Measurements from ENCODE around the gene TAF11L2. TPM values are rescaled to one million over a fixed set of nuclear protein-coding genes. Genes with fewer than 3 reads are reported as not detected.
"Not testable (repeated sequence)": the region's sequence is repeated elsewhere in the genome, so short reads cannot be mapped to it uniquely, and the experiment has no call there.

The TAF11L2 gene
- total RNA-seq, 1 experiment from 2014 or later: not detected

DNA sequence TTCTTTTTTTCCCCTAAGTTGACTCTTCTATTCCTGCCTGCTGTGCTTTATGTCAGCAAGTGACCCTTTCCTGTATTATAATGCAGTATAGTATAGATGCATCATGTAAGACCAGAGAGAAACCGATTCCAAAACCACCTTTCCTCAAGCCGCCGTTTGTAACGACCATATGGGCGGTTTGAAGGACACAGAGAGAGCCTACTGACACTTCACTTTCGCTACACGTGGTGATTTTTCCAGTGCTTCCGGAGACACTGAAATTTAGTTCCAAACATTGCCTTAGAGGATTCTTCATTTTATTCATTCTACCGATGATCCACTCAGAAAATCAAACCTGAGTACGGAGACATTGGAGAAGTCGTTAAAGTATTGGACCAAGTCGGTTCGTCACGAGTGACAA lies 21.5 kb downstream of the TAF11L2 start:
- H3K36me3 Mint-ChIP-seq (ENCODE audit: insufficient read depth, unreplicated experiment); H3K4me1 Mint-ChIP-seq (ENCODE audit: low read depth, unreplicated experiment); H3K27me3 Mint-ChIP-seq (ENCODE audit: insufficient read depth, unreplicated experiment); H3K27me3 ChIP-seq (replicated peaks; ENCODE audit: control insufficient read depth, insufficient read depth, low read length); DNase-seq; POLR2A ChIA-PET; H3K4me3 ChIP-seq (ENCODE audit: low read depth, low read length); intact Hi-C loops (cut with micrococcal nuclease; ENCODE audit: unreplicated experiment); H3K4me3 Mint-ChIP-seq (ENCODE audit: unreplicated experiment); H3K4me1 ChIP-seq; H3K9me3 ChIP-seq; H3K27ac Mint-ChIP-seq (ENCODE audit: unreplicated experiment); H3K9me3 Mint-ChIP-seq (ENCODE audit: unreplicated experiment); BruUV-seq (replicated peaks); H3K36me3 ChIP-seq (ENCODE audit: control insufficient read depth, insufficient read depth, low read length); CTCF ChIA-PET: not testable (repeated sequence)

DNA sequence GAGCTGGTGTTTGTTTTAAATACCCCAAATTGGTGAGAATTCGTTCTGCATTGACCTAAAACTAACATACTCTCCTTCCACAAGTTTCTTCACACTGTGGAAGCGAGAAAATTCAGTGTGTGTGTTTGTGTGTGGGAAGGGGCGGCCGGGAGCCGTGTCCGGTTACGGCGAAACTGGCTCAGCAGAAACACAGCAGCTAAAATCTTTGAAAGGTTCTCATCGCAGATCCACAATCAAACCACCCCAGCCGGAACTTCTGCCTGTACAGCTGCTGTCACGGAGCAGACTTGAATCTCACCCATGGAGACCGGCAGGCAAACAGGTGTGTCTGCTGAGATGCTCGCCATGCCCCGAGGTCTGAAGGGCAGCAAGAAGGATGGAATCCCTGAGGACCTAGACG lies 23.5 kb downstream of the TAF11L2 start, which contains the start of gene TAF11L4:
Gene TAF11L4, plus strand, starts transcription at position 301 of the 400 bp plus-strand sequence.
- H3K4me3 Mint-ChIP-seq (ENCODE audit: unreplicated experiment); CTCF ChIA-PET; POLR2A ChIA-PET; intact Hi-C loops (cut with micrococcal nuclease; ENCODE audit: unreplicated experiment); H3K27me3 ChIP-seq (replicated peaks; ENCODE audit: control insufficient read depth, insufficient read depth, low read length); H3K4me1 ChIP-seq; DNase-seq; H3K4me1 Mint-ChIP-seq (ENCODE audit: low read depth, unreplicated experiment); H3K9me3 ChIP-seq; H3K36me3 ChIP-seq (ENCODE audit: control insufficient read depth, insufficient read depth, low read length); BruUV-seq (replicated peaks); H3K4me3 ChIP-seq (ENCODE audit: low read depth, low read length); H3K36me3 Mint-ChIP-seq (ENCODE audit: insufficient read depth, unreplicated experiment); H3K27me3 Mint-ChIP-seq (ENCODE audit: insufficient read depth, unreplicated experiment); H3K27ac Mint-ChIP-seq (ENCODE audit: unreplicated experiment); H3K9me3 Mint-ChIP-seq (ENCODE audit: unreplicated experiment): not testable (repeated sequence)

DNA sequence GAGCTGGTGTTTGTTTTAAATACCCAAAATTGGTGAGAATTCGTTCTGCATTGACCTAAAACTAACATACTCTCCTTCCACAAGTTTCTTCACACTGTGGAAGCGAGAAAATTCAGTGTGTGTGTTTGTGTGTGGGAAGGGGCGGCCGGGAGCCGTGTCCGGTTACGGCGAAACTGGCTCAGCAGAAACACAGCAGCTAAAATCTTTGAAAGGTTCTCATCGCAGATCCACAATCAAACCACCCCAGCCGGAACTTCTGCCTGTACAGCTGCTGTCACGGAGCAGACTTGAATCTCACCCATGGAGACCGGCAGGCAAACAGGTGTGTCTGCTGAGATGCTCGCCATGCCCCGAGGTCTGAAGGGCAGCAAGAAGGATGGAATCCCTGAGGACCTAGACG lies 26.9 kb downstream of the TAF11L2 start, which contains the start of gene TAF11L5:
Gene TAF11L5, plus strand, starts transcription at position 301 of the 400 bp plus-strand sequence.
- intact Hi-C loops (cut with micrococcal nuclease; ENCODE audit: unreplicated experiment); H3K36me3 Mint-ChIP-seq (ENCODE audit: insufficient read depth, unreplicated experiment); BruUV-seq (replicated peaks); H3K9me3 Mint-ChIP-seq (ENCODE audit: unreplicated experiment); H3K4me3 ChIP-seq (ENCODE audit: low read depth, low read length); H3K9me3 ChIP-seq; H3K27me3 ChIP-seq (replicated peaks; ENCODE audit: control insufficient read depth, insufficient read depth, low read length); H3K36me3 ChIP-seq (ENCODE audit: control insufficient read depth, insufficient read depth, low read length); H3K4me3 Mint-ChIP-seq (ENCODE audit: unreplicated experiment); H3K27ac Mint-ChIP-seq (ENCODE audit: unreplicated experiment); H3K4me1 ChIP-seq; CTCF ChIA-PET; H3K4me1 Mint-ChIP-seq (ENCODE audit: low read depth, unreplicated experiment); DNase-seq; POLR2A ChIA-PET; H3K27me3 Mint-ChIP-seq (ENCODE audit: insufficient read depth, unreplicated experiment): not testable (repeated sequence)

DNA sequence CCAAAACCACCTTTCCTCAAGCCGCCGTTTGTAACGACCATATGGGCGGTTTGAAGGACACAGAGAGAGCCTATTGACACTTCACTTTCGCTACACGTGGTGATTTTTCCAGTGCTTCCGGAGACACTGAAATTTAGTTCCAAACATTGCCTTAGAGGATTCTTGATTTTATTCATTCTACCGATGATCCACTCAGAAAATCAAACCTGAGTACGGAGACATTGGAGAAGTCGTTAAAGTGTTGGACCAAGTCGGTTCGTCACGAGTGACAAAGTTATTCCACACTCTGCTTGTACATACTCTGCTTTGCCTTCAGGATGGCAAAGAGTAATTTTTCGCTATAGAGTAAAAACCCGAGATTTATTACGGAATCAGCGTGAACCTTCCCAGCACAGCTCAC lies 28.5 kb downstream of the TAF11L2 start:
- CTCF ChIA-PET; POLR2A ChIA-PET; H3K4me3 Mint-ChIP-seq (ENCODE audit: unreplicated experiment); H3K9me3 ChIP-seq; BruUV-seq (replicated peaks); H3K36me3 Mint-ChIP-seq (ENCODE audit: insufficient read depth, unreplicated experiment); H3K4me1 Mint-ChIP-seq (ENCODE audit: low read depth, unreplicated experiment); H3K36me3 ChIP-seq (ENCODE audit: control insufficient read depth, insufficient read depth, low read length); H3K27me3 Mint-ChIP-seq (ENCODE audit: insufficient read depth, unreplicated experiment); H3K4me1 ChIP-seq; H3K9me3 Mint-ChIP-seq (ENCODE audit: unreplicated experiment); H3K27me3 ChIP-seq (replicated peaks; ENCODE audit: control insufficient read depth, insufficient read depth, low read length); intact Hi-C loops (cut with micrococcal nuclease; ENCODE audit: unreplicated experiment); H3K27ac Mint-ChIP-seq (ENCODE audit: unreplicated experiment); H3K4me3 ChIP-seq (ENCODE audit: low read depth, low read length): not testable (repeated sequence)
- peak in 1 of 2 experiments; percentile 21 for DNase-seq

DNA sequence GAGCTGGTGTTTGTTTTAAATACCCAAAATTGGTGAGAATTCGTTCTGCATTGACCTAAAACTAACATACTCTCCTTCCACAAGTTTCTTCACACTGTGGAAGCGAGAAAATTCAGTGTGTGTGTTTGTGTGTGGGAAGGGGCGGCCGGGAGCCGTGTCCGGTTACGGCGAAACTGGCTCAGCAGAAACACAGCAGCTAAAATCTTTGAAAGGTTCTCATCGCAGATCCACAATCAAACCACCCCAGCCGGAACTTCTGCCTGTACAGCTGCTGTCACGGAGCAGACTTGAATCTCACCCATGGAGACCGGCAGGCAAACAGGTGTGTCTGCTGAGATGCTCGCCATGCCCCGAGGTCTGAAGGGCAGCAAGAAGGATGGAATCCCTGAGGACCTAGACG lies 30.3 kb downstream of the TAF11L2 start, which contains the start of gene TAF11L6:
Gene TAF11L6, plus strand, starts transcription at position 301 of the 400 bp plus-strand sequence.
- POLR2A ChIA-PET; H3K36me3 Mint-ChIP-seq (ENCODE audit: insufficient read depth, unreplicated experiment); H3K9me3 Mint-ChIP-seq (ENCODE audit: unreplicated experiment); H3K4me1 Mint-ChIP-seq (ENCODE audit: low read depth, unreplicated experiment); H3K36me3 ChIP-seq (ENCODE audit: control insufficient read depth, insufficient read depth, low read length); H3K4me1 ChIP-seq; H3K27me3 ChIP-seq (replicated peaks; ENCODE audit: control insufficient read depth, insufficient read depth, low read length); H3K4me3 Mint-ChIP-seq (ENCODE audit: unreplicated experiment); H3K4me3 ChIP-seq (ENCODE audit: low read depth, low read length); CTCF ChIA-PET; intact Hi-C loops (cut with micrococcal nuclease; ENCODE audit: unreplicated experiment); H3K9me3 ChIP-seq; BruUV-seq (replicated peaks); H3K27me3 Mint-ChIP-seq (ENCODE audit: insufficient read depth, unreplicated experiment); DNase-seq; H3K27ac Mint-ChIP-seq (ENCODE audit: unreplicated experiment): not testable (repeated sequence)

Other genes with a start within 250 kb of the TAF11L2 start
- not detected in 2 replicates for gene TAF11L3, start 20.1 kb downstream of the TAF11L2 start, total RNA-seq (2022)
- not detected in 2 replicates for gene TAF11L4, start 23.6 kb downstream of the TAF11L2 start, total RNA-seq (2022)
- not detected in 2 replicates for gene TAF11L5, start 27.0 kb downstream of the TAF11L2 start, total RNA-seq (2022)
- not detected in 2 replicates for gene TAF11L6, start 30.4 kb downstream of the TAF11L2 start, total RNA-seq (2022)
- not detected in 2 replicates for gene TAF11L7, start 87.5 kb downstream of the TAF11L2 start, total RNA-seq (2022)
- gene TAF11L8, start 92.7 kb downstream of the TAF11L2 start, total RNA-seq (2022): not detected in 2 replicates
- gene TAF11L9, start 96.2 kb downstream of the TAF11L2 start, total RNA-seq (2022): not detected in 2 replicates
- gene TAF11L10, start 99.6 kb downstream of the TAF11L2 start, total RNA-seq (2022): not detected in 2 replicates
- gene TAF11L11, start 106.0 kb downstream of the TAF11L2 start, total RNA-seq (2022): not detected in 2 replicates
- gene TAF11L12, start 112.2 kb downstream of the TAF11L2 start, total RNA-seq (2022): not detected in 2 replicates
- not detected in 2 replicates for gene TAF11L13, start 133.9 kb downstream of the TAF11L2 start, total RNA-seq (2022)
- not detected in 2 replicates for gene TAF11L14, start 136.2 kb downstream of the TAF11L2 start, total RNA-seq (2022)